NCI-H1417 (cell line): ENCODE data around the gene CAMTA1.
"Not testable (repeated sequence)": the region's sequence is repeated elsewhere in the genome, so short reads cannot be mapped to it uniquely, and the experiment has no call there.

Experiments
- DNase-seq, 3 experiments: peaks; one replicate each; lab custom pipeline; 2025; lab: John Stamatoyannopoulos, UW

The CAMTA1 gene

DNA sequence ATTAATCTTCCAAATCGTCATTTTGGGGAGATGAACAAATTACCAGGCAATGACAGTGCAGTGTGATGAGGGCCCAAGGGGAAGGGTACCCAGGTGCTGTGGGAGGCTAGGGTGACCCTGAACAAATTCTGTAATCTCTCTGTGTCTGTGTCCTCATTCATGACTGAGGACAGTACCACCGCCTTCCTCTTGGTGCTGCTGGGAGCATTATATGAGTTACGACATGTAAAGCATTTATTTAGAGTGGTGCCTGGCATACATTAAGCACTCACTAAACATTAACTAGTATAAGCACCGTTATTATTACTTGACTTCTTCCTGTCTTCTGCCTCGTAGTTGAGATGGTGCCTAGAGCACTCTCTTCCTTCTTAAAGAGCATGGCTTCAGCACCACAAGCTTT, 517.6 kb downstream of the CAMTA1 start:
- peak in 1 of 3 experiments; percentile 39 for DNase-seq

GRCh38 chr1:7303554-7304317, 518.5 kb downstream of the CAMTA1 start:
- peak in 1 of 3 experiments; percentile 5 for DNase-seq

- peak in 2 of 3 experiments; percentile 46 to 77 for DNase-seq
Measured at GRCh38 chr1:7313081-7313546, 527.9 kb downstream of the CAMTA1 start.

GRCh38 chr1:7313826-7314225, 528.6 kb downstream of the CAMTA1 start:
- no peak for DNase-seq

- no peak for DNase-seq
Measured at GRCh38 chr1:7315316-7315715, 530.1 kb downstream of the CAMTA1 start.

- DNase-seq, result no peak
Measured at GRCh38 chr1:7315946-7316345, 530.7 kb downstream of the CAMTA1 start.

DNA sequence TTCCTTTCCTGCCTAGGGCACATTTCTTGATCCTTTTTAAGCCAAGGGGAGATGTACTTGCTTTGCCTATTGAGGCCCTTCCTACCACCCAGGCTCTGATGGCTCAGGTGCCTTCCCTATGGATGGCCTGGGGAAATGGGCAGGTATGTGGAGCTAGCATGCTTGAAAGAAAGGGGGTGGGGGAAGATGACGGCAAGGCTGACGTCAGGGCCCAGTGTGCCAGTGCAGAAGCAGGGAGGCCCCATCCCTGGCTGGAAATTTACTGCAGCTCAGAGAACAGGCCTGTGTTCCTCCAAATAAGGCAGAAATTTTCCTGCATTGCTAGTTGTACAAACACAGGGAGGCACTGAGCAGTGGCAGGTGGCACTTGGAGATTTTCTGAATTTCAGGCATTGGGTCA, 532.6 kb downstream of the CAMTA1 start:
- no peak for DNase-seq

- no peak for DNase-seq
Measured at GRCh38 chr1:7319196-7319595, 533.9 kb downstream of the CAMTA1 start.

- DNase-seq, result no peak
Measured at GRCh38 chr1:7320661-7321060, 535.4 kb downstream of the CAMTA1 start.

DNA sequence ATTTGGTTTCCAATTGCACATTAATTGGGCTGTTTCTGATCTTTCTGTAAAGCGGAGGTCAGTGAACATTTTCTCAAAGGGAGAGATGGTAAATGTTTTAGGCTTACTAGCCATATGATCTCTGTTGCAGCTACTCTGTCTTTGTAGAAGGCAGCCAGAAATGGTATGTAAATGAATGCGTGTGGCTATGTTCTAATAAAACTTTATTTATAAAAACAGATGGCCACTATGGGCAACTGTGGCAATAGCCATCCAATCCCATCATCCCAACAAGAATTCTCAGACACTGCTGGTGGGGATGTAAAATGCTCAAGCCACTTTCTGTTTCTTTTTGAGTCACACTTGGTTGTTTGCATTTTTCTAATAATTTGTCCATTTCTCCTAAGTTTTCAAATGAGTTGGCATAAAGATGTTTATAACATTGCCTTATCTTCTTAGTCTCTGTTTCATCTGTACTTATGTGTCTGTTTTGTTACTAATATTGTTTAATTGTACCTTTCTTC, 537.1 kb downstream of the CAMTA1 start:
- DNase-seq, result no peak

DNA sequence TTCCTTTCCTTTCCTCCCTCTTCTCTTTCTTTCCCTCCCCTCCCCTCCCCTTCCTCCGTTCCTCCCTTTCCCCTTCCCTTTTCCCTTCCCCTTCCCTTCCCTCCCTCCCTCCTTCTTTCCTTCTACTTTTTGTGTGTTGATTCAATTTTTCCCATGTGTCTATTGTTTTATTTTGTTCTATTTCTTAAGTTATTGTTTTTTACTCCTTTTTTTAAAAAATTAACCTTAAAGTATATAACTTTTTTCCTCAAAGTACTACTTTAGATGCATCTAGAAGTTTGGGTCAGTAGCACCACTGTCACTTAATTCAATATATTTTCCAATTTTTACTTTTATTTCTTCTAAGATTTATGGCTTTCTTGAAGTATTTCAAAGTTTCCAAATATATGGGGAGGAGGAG, 537.7 kb downstream of the CAMTA1 start:
- DNase-seq, result no peak

GRCh38 chr1:7325254-7325653, 540.0 kb downstream of the CAMTA1 start:
- DNase-seq, result no peak

DNA sequence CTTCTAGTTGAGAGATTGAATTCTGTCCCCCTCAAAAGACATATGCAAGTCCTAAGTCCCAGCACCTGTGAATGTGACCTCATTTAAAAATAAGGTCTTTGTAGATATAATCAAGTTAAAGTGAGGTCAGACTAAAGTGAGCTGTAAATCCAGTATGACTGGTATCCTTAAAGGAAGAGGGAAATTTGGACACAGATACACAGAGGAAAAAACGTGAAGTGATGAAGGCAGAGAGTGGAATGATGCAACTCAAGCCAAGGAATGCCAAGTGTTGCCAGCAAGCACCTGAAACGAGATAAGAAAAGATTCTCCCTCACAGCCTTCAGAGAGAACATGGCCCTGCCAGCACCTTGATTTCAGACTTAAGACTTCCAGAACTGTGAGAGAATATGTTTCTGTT, 541.1 kb downstream of the CAMTA1 start:
- DNase-seq, result no peak

- no peak for DNase-seq
Measured at GRCh38 chr1:7327849-7328248, 542.6 kb downstream of the CAMTA1 start.

GRCh38 chr1:7329868-7330615, 544.8 kb downstream of the CAMTA1 start:
- DNase-seq, result no peak

DNA sequence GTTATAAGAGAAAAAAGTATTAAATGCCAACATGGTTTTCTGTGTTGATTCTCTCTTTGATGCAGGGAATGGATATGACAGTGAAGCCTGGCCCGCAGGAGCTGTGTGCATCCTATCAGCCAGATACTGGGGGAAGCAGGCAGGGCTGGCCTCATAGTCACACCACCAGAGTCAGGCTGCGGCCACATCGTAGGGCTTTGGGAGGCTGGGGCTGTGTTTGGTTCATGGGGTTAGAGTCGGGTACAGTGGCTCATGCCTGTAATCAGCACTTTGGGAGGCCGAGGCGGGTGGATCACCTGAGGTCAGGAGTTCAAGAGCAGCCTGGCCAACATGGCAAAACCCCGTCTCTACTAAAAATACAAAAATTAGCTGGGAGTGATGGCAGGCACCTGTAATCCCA, 545.5 kb downstream of the CAMTA1 start:
- DNase-seq, result not testable (repeated sequence)

- no peak for DNase-seq
Measured at GRCh38 chr1:7331926-7332535, 546.8 kb downstream of the CAMTA1 start.

DNA sequence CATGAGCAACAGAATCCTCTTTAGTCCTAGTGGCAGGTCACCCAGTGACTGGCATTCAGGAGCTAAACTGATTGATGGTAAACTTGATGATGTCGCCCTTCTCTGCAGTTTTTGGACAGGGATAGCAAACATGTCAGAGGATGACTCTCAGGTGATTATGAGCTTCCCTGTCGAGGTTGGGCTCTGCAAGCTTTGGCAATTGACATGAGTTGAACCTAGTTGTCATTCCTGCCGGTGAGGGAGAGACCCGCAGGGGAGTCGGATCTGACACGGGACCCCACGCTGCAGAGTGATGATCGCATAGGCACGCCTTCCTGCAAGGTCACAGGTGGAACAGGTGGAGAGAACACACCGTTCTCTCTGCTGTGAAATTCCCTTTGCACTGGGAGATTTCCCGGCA, 547.8 kb downstream of the CAMTA1 start:
- no peak for DNase-seq

- DNase-seq, result peak in 1 of 3 experiments; percentile 15
Measured at GRCh38 chr1:7333620-7334019, 548.4 kb downstream of the CAMTA1 start.

DNA sequence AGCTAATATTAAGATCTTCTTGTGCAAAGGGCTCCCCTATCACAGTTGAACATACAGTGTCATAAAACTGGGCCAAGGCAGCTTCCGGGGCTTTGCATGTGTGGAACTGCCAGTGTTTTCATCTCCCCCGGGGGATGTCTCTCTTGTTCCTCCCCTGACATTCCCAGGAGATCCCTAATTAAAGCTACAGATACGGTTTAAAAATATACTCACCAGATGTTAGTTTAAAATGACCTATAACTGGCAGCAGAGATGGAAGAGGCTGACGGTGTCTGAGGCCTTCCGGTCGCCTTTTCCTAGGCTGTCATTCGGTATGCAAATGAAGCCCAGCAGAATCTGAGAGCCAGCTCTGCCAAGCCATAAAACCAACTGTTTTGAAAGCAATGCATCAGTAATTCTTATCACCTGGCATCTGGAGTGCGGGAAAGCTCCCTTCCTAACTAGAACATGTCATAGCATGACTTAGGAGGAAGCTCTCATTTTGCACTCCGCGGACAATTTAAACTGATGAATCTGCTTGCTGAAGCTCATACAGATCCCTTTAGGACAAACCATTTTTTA, 549.3 kb downstream of the CAMTA1 start:
- peak; percentile 60 to 93 (median 81) for DNase-seq

GRCh38 chr1:7335224-7335879, 550.1 kb downstream of the CAMTA1 start:
- peak in 2 of 3 experiments; percentile 20 to 45 for DNase-seq

GRCh38 chr1:7338439-7338838, 553.2 kb downstream of the CAMTA1 start:
- no peak for DNase-seq
